Hematopoietic multipotent progenitor cell treated with erythropoietin and hydrocortisone succinate and interleukin-3 and kit ligand, for 6 days (in vitro differentiated cells): Measurements from ENCODE around the gene PTPN14.
A peak's percentile ranks its signal among the peaks of the same experiment; 100 is the strongest.
"Not testable (repeated sequence)": the region's sequence is repeated elsewhere in the genome, so short reads cannot be mapped to it uniquely, and the experiment has no call there.

Experiments
- DNase-seq: peaks from one replicate; pipeline ENCODE4 v3.0.0-alpha.2; 2015

Gene PTPN14

DNA sequence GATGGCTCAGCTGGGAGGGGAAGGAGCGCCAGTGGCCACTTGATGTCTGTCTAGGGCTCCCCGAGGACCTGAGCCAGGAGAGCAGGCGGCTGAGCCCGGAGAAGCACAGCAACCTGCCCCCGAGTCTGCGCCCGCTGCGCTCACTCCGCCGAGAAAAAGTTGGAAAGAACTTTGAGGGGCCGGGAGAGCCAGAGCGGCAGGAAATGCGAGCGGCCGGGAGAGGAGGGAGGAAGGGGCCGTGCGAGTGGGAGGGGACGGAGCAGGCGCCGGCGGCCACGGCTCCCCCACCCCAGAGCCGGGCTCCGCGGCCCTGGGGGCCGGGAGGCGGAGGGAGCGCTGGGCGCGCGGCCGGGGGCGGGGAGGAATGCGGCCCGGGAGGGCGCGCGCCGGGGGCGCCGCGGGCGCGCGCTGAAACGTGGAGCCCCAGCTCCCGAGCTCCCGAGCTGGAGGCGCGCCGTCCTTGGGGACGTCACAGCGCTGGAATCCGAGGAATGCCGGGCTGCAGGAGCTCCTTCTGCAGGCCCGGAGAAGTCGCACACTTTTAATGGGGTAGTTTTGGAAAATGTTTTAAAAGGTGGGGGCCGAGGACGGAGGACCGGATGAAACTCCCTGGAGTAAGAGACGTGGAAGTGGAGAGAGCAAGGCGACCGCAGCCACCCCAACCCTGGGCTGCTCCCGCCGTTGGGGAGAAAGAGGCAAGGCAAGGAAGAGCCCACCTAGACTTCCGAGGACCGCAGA is at the start of gene PTPN14:
TSS of gene PTPN14 (minus strand) at position 167 of the 738 bp plus-strand sequence. CDS start 86,799 bp downstream, outside the sequence.
- no peak for DNase-seq

DNA sequence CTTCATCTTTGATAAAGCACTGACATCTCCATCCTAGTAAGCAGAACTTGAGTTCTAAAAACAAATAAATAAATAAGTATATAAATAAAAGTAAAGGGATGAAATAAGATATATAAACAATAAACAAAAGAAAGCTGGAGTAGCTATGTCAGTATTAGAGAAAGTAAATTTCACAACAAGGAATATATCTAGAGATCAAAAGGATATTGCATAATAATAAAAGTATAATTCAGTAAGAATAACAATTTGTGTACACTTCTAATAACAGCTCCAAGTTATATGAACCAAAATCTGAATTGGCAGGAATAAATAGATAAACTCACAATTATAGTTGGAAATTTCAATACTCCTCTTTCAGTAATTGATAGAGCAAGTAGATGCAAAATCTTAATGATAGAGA is 41.8 kb upstream of the PTPN14 start:
- DNase-seq = no peak

GRCh38 chr1:214591918-214592317 is 40.5 kb upstream of the PTPN14 start:
- DNase-seq = not testable (repeated sequence)

DNA sequence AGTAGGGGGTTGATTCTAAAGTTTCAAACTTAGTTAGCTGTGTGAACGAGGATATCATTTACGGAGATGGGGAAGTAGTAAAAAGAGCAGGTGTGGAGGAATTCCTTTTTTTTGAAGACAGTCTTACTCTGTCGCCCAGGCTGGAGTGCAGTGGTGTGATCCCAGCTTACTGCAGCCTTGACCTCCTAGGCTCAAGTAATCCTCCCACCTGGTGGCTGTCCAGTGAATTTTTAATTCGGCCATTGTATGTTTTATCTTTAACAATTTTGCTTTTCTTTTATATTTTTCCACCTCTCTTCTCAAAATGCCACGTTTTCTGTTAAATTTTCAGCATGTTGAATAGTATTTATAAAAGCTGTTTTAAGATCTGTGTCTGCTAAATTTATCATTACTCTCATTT is 39.3 kb upstream of the PTPN14 start:
- no peak for DNase-seq

DNA sequence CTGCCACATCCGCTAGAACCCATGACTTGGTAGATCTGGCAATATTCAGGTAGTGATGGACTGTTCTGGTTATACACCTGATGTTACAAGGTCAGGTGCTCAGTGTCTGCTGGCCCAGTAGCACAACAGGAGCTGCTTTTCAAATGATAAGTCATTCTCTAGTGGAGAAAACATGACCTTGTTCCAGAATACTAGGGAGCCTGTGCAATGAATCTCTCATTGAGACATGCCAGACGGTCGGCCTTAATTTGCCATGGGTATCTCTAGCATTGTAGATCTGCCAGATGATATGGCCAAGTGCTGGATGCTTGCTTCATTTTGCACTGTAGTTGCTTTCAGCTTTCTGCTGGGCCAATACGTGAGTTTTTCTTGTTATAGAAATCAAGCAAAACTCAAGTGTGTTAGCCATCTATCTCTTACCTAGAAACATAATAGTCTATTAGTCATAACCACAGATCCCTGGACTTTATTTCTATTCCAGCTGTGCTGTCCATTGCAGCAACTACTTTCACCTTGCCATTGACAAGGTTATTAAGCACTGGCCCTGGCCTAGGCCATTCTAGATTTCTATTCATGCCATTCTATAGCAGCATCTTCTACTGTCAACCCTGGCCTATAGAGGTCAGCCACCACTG is 37.7 kb upstream of the PTPN14 start:
- DNase-seq = no peak

DNA sequence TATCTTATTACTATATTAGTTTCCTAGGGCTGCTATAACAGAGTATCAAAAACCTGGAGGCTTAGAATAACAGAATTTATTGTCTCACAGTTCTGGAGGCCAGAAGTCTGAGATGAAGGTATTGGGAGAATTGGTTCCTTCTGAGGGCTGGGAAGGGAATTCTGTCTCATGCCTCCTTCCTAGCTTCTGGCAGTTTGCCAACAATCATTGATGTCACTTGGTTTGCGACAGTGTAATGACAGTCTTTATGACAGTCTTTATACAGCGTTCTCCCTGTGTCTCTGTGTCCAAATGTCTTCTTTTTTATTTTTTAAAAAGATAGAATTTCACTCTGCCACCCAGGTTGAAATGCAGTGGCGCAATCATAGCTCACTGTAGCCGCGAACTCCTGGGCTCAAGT is 35.8 kb upstream of the PTPN14 start:
- DNase-seq = no peak

- no peak for DNase-seq
These were observed 35.2 kb upstream of the PTPN14 start for GRCh38 chr1:214586621-214587020.

DNA sequence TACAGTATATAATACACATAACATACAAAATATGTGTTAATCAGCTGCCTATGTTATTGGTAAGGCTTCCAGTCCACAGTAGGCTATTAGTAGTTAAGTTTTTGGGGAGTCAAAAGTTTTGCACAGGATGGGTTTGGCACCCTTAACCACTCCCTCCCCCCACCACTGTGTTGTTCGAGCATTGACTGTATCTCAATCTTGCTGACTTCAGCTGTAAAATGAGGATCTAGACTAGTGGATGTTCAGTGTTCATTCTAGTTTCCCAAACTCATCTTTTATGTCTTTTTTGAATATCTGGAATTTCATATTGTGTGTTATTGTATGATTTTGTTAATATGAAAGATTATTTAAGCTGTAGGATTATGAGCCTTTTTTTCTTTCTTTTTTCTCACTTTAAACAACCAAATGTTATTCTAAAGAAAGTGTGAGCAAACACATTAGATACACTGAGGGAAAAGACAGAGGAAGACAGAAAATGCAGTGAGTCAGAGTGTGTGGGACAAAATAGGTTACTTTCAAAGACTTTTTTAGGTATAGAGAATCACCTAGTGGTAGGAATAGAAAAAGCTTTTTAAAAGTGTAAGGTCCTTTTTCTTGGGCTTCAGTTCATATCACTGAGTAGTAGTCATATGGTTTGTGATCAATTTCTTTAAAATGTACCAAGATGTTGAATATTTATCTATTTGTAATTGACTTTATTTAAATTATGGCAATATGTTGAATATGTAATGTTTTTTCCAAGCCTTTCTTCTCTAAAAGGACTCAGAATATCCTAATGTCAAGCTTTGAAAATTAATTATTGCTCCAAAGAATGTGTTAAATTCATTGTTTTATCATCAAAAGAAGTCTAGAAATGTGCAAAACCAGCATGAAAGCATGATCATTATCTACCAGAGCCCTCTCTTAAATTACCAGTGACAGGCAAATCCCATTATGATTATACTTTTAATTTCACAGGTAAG is 33.7 kb upstream of the PTPN14 start:
- peak; percentile 61 for DNase-seq

GRCh38 chr1:214583824-214584554 is 32.6 kb upstream of the PTPN14 start:
- no peak for DNase-seq

DNA sequence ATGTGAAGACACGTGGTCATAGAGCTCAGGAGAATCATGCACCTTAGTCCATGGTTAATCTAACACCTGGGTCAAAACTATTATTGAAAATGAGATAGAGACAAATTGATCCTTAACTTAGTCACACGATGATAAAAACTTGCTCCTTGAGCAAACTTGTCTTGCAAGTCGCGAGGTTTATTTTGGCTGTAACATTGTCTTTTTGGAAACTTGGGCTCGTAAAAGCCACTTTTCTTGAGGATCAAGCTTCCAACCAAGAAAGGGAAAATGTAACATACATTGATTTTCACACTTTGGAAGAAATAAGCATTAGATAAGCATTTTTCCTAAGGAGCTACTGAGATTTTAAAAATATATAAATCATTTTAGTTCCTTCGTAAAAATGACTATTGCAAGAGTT is 31.7 kb upstream of the PTPN14 start:
- no peak for DNase-seq

- no peak for DNase-seq
These were observed 31.0 kb upstream of the PTPN14 start for GRCh38 chr1:214582289-214582891.

- DNase-seq = no peak
These were observed 30.4 kb upstream of the PTPN14 start for GRCh38 chr1:214581785-214582184.

DNA sequence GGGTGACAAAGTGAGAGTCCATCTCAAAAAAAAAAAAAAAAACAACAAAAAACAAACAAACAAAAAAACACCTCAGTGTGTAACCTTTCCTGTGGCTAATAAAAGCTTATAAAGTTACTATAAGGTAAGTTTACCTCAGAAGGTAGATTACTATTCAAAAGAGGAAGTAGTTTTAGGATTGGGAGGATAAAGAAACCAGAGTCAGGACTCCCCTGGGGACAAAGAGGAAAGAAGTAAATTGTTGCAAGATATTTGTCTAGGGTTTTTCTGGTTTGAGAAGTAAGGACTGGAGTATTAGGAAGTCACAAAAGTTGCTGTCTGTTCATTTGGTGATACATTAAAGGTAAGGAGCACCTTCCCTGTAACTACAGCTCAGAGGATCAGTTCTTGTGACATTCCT is 27.8 kb upstream of the PTPN14 start:
- DNase-seq = no peak

- DNase-seq = not testable (repeated sequence)
These were observed 24.7 kb upstream of the PTPN14 start for GRCh38 chr1:214576120-214576519.

- DNase-seq = no peak
These were observed 23.4 kb upstream of the PTPN14 start for GRCh38 chr1:214574598-214575411.

DNA sequence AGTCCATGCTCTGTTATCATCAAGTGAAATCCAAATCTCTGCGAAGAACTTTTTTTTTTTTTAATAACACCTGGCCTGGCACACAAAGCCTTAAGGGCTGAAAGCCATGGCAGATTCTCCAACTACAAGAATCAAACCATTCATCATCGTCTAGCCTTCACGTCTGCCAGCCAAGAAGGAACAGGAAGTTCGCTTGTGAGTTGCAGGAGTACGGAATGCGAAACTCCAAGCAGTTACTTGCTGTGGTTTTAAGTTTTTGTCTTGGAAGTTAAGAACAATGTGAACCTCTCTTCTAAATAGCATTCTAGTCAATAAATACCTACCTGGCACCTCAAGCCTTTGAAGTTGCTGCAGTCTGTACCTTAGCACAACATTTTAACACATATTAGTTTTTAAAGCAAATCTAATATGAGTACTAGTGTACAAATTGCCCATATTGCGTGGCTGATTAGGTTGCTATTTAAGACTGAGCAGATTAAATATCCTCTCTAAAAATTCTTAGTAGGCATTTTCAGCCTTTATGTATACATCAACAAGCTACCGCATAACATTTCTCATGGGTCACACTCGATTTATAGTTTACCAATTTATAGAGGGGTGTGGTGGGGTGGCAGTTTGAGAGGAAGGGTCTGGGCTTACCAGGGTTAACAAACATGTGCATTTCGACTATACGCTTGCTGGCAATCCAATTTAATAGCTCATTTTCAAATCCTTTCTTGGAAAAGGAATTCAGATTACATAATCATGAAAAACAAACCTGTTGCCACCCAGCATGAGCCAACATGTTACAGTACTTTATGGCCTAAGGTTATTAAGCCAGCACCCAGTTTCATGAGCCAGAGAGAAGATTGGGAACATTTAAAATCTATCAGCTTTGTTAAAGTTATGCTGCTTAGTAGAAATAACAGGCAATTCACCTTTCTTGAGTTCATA is 22.2 kb upstream of the PTPN14 start:
- no peak for DNase-seq

GRCh38 chr1:214571281-214571680 is 19.9 kb upstream of the PTPN14 start:
- DNase-seq = no peak

- no peak for DNase-seq
These were observed 19.0 kb upstream of the PTPN14 start for GRCh38 chr1:214570442-214570841.

DNA sequence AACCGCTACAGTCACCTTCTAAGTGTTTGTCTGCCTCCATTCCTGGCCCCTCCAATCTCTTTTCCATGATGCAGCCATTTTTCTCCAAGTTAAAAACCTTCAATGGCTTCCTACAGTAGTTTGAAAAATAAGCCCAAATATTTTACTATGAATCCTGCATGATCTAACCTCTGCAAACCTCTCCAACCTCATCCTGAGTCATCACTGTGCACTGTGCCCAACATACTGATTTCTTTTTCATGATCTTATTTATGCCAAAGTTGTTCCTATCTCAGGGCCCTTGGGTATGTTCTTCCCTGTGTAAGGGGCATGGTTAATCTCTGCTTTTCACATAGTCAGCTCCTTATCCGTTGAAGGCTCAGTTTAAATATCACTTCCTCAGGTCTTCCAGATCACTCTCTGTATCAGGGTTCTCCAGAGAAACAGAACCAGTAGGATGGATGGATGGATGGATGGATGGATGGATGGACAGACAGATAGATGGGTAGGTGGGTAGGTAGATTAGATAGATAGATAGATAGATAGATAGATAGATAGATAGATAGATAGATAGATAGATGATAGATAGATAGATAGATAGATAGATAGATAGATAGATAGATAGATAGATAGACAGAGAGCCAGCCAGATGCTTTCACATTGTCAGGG is 18.1 kb upstream of the PTPN14 start:
- DNase-seq = no peak

- DNase-seq = no peak
These were observed 16.9 kb upstream of the PTPN14 start for GRCh38 chr1:214568328-214568727.
